Globus pallidus (tissue), 1 donor: ENCODE results near the gene RGS4.
"Not testable (repeated sequence)": the region's sequence is repeated elsewhere in the genome, so short reads cannot be mapped to it uniquely, and the experiment has no call there.

Experiments
- DNase-seq: peaks from one replicate; pipeline ENCODE4 v3.0.0-alpha.2; 2015; ENCODE audit warnings: low spot score

Gene RGS4

DNA sequence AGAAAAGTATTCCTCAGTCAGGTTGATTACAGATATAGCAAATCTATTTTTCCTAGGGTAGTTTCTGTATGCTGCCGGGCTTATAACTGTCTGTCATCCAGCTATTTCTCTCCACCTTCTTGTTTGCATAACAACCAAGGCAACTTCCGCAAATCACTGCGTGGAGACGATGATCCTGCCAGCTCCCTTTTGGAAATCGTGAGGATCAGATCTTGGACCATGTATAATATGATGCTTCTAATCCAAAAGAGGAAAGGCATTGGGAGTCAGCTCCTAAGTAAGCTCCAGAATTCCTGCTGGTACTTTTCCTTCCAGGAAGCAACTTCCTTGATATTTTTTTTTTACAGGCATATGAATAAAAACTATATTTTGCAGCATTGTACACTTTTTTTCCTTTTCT lies 445 bp upstream of the RGS4 start:
- DNase-seq: no peak

DNA sequence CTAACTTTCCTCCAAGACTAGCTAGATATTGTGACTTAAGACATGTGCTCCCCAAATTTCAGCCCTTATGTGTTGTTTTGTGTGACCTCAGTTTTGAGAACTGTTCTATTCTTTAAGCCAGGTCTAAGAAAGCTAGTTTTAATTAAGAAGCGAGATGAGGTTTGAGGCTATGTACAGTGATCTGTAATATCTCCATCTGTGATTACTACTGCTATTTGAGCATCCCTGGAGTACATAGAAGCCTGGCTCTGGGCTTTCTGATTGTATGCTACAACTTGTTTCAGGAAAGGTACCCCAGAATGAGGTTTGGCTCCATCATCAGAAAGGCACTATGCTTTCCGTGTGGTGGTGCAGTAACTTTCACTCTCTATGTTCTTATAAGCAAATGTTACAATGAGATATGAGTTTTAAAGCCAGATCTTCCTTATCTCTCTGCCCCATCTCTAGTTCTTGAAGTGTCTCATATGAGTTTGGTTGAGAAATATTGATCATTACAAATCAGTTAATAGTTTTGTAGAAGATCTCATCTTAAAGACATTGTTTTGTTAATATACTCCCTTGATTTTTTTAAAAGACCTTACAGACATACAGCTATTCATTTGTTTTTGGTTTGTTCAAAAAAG lies 605 bp downstream of the RGS4 start:
- no peak for DNase-seq

DNA sequence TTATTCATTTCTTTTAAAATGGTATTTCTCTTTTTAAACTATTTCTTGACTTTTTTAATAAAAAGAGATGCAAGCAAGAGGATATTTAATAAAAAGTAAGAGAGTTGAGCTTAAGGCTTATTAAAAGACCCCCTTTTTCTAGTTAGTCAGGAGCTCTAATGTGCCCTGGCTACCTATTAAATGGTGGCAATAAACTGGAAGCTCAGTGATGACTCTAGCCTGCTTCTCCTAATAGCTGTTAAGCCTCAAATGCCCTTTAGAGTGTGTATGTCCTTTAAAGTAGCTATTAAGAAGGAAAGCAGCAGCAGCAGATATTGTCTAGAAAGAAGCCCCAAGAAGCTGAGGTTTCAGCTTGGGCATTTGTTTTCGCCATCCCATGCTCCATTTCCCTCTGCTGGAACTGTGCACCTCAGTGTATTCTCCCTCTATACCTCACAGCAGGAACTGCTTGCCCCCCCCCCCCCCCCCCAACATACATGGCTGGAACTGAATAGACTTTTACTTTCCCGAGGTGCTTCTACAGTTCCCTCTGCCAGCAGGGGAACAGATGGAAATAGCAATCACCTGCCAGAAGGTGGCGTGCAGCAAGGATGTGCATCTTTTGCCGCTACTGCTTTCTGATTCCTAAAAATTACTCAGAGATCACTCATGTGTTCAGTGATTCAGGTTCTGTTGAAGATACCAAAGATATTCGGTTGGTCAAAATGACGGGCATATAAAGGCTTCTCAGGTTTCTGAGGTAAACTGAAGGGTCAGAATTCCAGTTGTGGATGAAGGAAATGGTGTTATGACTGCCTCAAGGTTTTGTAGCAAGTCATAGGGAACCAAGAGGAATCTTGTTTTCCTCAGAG lies 2.5 kb downstream of the RGS4 start:
- no peak for DNase-seq

DNA sequence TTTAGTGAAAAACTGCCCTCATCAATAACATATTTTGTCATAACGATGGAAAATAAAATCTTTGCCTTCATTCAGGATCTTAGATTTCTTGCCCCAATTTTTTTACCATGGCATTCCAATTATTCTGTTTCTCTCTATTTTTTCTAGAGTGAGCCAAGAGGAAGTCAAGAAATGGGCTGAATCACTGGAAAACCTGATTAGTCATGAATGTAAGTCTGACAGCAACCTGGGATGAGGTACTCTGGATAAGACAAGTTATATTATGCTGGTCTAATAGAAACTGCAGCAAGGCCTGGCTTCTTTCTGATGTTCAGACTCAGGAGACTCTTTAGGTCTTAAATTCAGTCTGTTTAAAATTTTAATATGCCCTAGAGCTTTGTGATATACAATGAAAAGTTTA lies 3.5 kb downstream of the RGS4 start:
- DNase-seq: no peak

DNA sequence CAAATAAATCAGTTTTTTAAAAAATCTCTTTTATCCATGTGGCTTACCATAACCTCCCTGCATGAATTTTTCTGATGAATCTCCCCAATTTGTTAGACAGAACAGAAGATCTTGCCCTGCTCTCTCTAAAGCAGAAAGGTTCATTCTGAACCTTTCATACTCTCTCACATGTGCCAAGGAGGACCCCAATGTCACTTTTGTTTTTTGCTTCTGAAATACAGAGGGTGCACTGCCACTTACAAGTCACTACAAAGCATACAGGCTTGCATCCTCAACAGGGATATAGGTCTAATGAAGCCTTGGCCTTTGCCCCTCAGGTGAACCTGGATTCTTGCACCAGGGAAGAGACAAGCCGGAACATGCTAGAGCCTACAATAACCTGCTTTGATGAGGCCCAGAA lies 4.8 kb downstream of the RGS4 start:
- no peak for DNase-seq

DNA sequence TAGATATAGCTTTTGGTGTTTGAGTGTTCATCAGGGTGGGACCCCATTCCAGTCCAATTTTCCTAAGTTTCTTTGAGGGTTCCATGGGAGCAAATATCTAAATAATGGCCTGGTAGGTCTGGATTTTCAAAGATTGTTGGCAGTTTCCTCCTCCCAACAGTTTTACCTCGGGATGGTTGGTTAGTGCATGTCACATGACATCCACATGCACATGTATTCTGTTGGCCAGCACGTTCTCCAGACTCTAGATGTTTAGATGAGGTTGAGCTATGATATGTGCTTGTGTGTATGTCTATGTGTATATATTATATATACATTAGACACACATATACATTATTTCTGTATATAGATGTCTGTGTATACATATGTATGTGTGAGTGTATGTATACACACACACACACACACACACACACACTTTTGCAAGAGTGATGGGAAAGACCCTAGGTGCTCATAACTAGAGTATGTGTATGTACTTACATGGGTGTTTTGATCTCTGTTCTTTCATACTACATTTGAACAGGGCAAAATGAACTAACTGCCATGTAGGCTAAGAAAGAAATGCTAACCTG lies 5.6 kb downstream of the RGS4 start:
- DNase-seq: no peak

DNA sequence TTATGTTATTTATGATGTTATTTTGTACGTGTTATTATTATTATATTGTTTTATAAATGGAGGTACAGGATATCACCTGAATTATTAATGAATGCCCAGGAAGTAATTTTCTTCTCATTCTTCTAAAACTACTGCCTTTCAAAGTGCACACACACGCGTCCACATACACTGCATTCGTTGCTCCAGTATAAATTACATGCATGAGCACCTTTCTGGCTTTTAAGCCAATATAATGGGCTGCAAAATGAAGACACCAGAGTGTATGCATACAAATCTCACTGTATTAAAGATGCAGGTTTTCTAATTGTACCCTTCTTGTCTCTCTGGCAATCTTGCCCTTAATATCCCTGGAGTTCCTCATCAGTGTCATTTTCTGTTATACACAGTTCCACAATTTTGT lies 6.9 kb downstream of the RGS4 start:
- DNase-seq: no peak

DNA sequence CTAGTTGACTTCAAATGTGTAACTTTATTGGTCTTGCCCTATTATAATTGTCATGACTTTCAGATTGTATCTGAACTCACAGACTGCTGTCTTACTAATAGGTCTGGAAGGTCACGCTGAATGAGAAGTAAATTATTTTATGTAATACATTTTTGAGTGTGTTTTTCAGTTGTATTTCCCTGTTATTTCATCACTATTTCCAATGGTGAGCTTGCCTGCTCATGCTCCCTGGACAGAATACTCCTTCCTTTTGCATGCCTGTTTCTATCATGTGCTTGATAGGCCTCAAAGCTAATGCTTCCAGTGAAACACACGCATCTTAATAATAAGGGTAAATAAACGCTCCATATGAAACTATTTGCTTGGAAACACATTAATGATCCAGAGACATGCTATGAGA lies 7.3 kb downstream of the RGS4 start:
- DNase-seq: no peak

DNA sequence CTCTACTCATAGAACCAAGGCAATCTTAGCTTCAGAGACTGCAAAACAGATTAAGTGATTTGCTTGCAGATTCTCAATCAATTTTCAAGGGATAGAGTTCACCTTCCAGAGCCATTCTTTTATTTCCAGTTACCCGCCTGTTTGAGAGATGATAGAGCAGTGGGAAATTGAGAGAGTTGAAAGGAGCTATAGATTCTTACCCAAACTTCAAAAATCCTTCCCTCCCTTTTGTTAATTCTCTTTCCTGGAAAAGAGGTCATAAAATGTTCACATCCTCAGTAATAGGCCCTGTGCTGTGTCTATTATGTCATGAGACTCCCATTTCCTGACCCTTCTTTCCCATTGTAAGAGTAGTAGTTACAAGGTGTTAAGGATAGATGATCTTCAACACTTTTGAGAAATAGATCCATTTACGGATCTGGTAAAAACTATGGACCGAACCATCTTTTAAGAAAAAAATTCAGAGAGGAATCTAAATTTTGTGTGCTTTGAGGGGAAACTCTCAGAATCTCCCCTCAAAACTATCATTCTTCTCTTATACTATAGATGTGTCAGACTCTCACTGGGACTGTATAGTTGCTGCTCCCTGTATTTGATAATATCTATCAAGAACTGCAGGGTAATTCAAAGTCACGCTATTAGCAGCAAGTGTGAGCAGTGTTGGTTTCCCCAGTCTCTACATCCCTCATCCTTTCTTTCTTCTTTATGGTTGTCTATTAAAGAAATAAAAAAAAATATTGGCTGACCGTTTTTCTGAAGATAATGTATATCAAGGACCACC lies 8.0 kb downstream of the RGS4 start:
- no peak for DNase-seq

DNA sequence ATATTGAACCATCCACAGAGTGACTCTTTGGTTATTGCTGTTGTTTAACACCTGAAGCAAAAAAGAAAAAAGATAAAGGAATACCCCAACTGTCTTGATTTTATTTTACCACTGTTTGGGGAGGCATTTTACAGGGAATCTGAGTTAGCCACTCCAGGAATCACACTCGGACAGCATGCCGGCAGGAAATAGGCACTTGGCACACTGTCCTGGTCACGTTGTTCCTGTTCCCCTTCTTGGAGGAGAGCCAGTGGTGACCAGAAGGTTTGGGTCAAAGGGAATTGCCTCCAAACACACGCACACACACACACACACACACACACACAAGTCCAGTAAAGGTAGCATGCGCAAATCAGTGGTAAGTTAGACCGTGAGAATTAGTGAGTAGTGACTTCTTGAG lies 13.8 kb downstream of the RGS4 start:
- no peak for DNase-seq

DNA sequence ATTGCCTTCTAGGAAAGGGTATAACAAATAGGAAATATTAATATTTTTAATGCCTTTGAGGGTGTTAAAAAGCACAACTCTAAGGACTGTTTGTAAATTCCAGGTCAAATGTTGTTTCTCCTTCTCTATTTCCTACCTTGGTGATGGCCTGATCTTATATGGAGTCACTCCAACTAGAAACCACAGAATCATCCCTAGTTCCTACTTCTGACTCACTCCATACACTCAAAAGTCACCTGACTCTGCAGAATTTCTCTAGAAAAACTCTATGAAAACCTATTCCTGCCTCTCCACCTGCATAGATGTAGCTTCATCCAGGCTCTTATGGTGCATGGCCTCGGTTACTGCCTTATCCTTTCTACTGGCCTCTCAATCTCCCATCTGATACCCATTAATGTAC lies 14.5 kb downstream of the RGS4 start:
- no peak for DNase-seq

DNA sequence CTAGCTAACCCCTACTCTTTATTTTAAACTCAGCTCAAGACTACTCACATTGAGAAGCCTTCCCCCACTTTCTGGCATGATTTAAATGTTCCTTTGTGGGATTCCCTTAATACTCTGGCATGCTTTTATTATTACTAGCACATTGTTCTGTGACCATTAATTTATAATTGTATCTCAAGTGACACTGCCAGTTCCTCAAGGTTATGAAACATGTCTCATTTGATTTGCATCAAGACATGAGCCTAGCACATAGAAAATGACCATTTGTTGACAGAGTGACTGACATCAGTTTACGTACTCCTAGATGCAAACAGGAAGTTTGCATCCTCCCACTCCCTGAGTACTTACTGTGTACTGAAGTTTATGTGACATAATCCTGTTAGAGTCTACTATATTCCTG lies 15.2 kb downstream of the RGS4 start:
- DNase-seq: no peak

DNA sequence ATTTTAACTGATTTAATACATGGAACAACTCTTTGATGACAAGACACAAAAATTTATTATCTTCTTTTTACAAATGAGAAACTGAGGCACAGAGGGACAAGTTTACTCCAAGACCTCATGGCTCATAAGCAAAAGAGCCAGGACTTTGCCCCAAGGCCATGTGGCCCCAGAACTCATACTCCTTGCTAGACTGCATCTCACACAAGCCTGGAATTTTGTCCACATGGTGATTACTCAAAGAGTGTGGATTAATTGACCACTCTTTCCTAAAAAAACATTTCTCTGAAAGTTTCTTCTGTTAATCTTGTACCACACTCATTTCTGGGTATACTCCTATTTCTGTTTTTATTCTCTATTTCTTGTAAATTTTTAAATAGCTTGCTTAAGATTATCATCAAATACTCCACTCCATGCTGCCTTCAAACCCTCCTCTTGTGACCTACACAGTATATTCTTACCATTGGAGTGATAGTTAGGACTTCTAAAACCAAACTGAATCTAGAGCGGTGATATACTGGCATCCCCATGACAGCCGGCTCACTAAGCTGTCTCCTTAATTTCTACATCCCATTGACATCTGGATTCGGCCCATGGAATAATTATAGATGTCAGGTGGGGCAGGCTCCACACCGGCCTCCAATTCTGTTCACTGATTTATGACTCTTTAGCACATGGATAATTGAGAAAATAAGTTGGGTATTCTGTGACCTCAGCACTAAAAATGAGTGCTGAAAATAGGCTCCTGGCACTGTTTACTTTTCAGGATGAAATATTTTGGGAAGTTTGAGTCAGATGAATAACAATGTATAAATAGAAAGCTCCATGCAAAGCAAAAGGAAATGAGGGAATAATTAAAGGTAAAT lies 16.1 kb downstream of the RGS4 start:
- DNase-seq: no peak

DNA sequence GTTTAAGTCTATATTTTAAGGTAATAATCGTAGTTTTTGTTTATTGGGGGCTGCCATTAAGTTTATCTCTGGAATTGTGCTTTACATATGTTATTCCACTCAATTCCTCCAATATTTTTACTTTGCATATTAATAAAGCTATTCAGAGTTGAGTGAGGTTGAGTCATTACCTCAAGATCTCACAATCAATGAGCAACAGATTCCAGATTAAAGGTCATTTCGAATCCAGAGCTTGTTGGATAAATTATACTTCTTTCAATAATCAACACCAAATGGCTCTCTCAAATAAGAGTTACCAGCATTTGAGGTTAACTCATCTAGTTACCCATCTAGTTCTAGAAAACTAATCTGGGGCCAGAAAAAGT lies 16.7 kb downstream of the RGS4 start:
- no peak for DNase-seq

DNA sequence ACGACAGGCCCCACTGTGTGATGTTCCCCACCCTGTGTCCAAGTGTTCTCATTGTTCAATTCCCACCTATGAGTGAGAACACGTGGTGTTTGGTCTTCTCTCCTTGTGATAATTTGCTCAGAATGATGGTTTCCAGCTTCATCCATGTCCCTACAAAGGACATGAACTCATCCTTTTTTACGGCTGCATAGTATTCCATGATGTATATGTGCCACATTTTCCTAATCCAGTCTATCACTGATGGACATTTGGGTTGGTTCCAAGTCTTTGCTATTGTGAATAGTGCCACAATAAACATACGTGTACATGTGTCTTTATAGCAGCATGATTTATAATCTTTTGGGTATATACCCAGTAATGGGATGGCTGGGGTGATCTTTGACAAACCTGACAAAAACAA lies 20.0 kb downstream of the RGS4 start:
- not testable (repeated sequence) for DNase-seq

DNA sequence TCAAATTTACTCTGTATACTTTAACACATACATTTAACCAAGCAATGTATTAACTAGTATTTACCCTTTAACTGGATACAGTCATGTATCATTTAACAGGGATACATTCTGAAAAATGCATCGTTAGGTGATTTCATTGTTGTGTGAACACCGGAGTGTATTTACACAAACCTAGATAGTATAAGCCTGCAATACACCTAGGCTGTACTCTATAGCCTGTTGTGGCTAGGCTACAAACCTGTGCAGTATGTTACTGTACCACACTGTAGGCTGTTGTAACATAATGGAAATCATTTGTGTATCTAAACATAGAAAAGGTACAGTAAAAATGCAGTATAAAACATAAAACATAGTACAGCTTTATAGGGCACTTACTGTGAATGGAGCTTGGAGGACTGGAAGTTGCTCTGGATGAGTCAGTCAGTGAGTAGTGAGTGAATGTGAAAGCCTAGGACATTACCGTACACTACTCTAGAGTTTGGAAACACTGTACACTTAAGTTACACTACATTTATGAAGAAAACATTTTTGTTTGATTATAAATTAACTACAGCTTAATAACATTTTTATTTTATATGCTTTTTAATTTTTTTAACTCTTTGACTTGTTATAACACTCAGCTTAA lies 21.3 kb downstream of the RGS4 start:
- DNase-seq: no peak

DNA sequence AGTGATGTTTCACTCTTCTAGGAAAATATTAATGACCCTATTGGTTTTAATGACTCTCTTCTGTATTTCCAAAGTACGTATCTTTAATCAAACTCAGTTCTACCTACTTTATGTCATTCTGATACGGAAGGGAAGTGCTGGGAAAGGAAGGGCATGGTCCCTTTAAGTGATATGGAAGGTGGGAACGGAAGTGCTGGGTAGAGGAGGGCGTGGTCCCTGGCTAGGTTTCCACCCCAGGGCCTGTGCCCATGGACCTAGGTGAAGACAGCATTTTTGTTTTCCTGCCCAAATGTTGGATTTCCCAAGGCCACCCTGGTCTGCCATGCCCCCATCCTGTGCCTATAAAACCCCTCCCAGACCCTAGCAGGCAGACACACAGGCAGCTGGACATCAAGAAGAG lies 24.0 kb downstream of the RGS4 start:
- DNase-seq: no peak

DNA sequence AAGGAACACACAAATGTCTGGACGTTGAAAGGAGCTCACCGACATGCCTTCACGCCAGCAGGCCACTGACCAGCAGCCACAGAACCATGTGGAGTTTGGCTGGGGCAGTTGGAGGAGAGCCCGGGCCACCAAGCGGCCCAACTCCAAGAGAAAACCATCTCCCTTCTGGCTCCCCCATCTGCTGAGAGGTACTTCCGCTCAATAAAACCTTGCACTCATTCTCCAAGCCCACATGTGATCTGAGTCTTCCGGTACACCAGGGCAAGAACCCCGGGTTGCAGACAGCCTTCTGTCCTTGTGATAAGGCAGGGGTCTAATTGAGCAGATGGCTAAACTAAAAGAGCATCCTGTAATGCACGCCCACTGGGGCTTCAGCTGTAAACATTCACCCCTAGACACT lies 24.4 kb downstream of the RGS4 start:
- no peak for DNase-seq

DNA sequence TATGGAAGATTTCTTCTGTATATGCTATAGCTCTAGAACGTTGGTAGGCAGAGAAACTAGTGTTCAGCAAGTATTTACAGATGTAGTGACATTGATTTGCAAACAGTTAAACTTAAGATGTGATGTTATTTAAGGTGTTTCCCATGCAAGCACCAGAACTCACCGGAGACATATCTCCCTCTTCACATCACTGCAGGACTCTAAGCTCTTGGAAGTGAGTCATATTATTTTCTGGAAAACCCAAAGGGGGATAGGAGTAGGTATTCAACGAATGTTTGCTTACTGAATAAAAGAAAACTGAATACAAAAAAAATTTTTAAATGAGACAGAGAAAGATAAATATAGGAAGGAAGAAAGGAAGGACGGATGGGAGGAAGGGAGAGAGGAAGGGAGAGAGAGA lies 25.0 kb downstream of the RGS4 start:
- DNase-seq: no peak

DNA sequence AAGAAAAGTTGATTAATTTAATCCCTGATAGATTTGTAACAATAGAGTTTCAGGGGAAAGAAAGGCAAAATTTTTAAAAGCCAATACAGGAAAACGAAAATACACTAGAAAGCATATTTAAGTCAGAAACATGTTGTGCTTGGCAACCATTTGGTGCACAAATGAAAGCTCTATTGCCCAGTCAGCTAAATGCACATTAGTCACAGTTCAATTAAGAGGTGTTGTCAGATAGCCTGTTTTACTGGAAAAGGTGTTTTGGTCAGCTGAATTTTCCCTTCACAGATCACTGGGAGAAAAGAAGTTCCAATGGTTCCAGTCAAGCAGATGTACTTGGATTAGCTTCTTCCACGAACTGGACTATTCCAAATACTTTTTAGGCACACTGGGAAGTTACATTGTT lies 25.4 kb downstream of the RGS4 start:
- no peak for DNase-seq

DNA sequence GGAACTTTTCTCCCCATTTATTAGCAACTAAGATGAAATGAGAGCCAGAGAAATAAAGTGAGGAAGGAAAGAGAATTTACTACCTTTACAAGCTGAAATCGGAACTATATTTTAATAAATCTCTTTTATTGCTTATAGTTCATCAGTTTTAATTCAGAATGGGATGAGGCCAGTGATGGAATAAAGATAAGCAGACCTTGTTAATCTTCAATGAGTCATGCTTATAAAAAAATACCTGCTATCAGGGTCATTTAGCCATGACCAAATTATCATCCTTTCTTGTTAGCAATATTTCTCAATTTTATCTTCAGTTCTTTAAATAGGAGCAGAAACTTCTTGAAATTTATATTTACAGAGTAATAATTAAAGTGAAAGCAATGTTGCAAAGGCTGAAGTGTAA lies 26.1 kb downstream of the RGS4 start:
- DNase-seq: no peak
